ENCODE data around the gene TIMELESS.
"Not testable (repeated sequence)": the region's sequence is repeated elsewhere in the genome, so short reads cannot be mapped to it uniquely, and the experiment has no call there.

TIMELESS gene

GRCh38 chr12:56408799-56409417, 40.3 kb downstream of the TIMELESS start:
- POLR2A ChIA-PET (ENCODE audit: low non-redundant PET), result no interaction called here

DNA sequence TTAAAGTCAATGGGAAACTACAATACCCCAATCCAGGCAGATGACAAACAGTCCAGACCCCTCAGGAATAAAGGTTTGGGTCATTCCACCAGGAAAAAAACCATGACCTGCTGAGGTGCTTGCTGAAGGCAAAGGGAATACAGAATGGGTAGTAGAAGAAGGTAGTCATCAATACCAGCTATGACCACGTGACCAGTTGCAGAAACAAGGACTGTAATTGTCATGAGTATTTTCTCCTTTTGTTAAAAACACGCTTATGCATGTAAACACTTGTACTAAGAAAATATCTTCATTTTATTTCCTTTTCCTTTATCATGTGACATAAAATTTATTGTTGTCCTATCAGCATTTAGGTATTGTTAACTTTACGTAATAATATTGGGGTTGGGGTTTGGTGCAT, 45.0 kb downstream of the TIMELESS start:
- DNase-seq (ENCODE audit: low spot score); H3K27ac ChIP-seq; CTCF ChIA-PET; POLR2A ChIA-PET (ENCODE audit: low non-redundant PET): not testable (repeated sequence)

More at GRCh38 chr12:56408799-56409417, 40.3 kb downstream of the TIMELESS start:
- no peak for DNase-seq (ENCODE audit: low spot score)
- TF ChIP-seq CTCF (conservative IDR thresholded peaks at IDR 0.05; ENCODE audit: low read depth), result no peak
- CTCF ChIA-PET, result no interaction called here
- no peak overlapping the region for H3K27ac ChIP-seq

DNA sequence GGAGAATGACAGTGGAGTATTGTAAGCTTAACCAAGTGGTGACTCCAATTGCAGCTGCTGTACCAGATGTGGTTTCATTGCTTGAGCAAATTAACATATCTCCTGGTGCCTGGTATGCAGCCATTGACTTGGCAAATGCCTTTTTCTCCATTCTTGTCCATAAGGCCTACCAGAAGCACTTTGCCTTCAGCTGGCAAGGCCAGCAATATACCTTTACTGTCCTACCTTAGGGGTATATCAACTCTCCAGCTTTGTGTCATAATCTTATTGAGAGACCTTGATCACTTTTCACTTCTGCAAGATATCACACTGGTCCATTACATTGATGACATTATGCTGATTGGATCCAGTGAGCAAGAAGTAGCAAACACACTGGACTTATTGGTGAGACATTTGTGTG, 47.6 kb downstream of the TIMELESS start:
- POLR2A ChIA-PET (ENCODE audit: low non-redundant PET); CTCF ChIA-PET; H3K27ac ChIP-seq; DNase-seq (ENCODE audit: low spot score): not testable (repeated sequence)

- DNase-seq (ENCODE audit: low spot score); POLR2A ChIA-PET (ENCODE audit: low non-redundant PET); H3K27ac ChIP-seq; CTCF ChIA-PET: not testable (repeated sequence)
These were observed 48.1 kb downstream of the TIMELESS start for GRCh38 chr12:56401125-56401524.

DNA sequence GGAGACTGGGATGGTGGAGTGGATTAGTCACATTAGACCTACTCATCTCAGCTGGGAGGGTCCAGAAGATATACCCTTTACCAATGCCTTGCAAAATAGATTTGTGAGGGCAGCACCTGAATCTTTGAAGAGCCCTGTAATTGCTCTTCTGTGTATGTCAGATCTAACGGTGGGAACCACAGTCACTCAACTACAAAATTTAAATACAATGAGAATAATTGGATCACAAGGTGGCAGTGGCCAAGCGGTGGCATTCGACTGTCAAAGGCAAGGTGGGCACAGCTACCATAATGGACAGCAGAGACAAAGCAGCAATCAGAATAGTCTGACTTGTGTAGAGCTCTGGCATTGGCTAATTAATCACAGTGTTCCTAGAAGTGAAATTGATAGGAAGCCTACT, 49.8 kb downstream of the TIMELESS start:
- H3K27ac ChIP-seq; POLR2A ChIA-PET (ENCODE audit: low non-redundant PET): not testable (repeated sequence)
- CTCF ChIA-PET, result interaction anchor here (0.6 kb wide), 1 partner anchor 225 kb away, joined by 3 read pairs; no protein-coding TSS in a partner anchor

DNA sequence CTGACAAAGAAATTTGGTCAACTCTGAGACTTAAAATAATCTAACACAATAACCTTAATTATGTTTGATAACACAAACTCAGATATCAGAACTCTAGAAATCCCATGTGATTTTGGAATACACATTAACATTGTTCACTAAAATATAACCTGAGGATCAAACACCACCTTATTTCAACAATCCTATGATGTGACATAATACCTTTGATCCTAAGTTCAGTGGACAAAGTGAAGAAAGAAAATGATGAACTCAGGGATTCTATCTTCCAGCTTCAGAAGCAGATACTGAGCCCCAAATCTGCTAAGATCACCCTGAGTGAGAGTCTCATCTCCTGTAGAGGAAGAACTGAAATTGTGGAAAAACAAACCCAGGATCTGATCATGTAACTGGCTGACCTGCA, 50.9 kb downstream of the TIMELESS start:
- no peak for DNase-seq (ENCODE audit: low spot score)
- TF ChIP-seq CTCF (conservative IDR thresholded peaks at IDR 0.05; ENCODE audit: low read depth), result no peak
- POLR2A ChIA-PET (ENCODE audit: low non-redundant PET), result no interaction called here
- H3K27ac ChIP-seq, result no peak overlapping the region
- CTCF ChIA-PET, result interaction anchor here (0.8 kb wide), 1 partner anchor 215 kb away, joined by 3 read pairs; no protein-coding TSS in a partner anchor

More for the DNA sequence above, 49.8 kb downstream of the TIMELESS start:
- DNase-seq (ENCODE audit: low spot score), result not testable (repeated sequence)

DNA sequence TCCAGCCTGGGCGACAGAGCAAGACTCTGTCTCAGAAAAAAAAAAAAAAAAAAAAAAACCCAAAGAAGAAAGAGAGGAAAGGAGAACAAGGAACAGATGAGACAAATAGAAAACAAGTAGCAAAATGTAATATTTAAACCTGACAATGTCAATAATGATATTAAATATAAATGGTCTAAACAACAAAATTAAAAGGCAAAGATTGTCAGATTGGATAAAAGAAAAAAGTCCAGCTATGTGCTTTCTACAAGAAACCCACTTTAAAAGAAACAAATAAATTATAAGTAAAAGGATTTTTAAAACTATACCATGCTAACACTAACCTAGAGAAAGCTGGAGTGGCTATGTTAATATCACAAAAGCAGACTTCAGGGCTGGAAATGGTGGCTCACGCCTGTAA, 56.9 kb downstream of the TIMELESS start:
- H3K27ac ChIP-seq, result no peak overlapping the region
- ChIA-PET CTCF (interaction anchor here (0.6 kb wide), 2 partner anchors 13 to 122 kb away, joined by 3 to 7 read pairs; no protein-coding TSS in a partner anchor), POLR2A (ENCODE audit: low non-redundant PET) (no interaction called here)

GRCh38 chr12:56391721-56392120, 57.5 kb downstream of the TIMELESS start:
- ChIA-PET CTCF (no interaction called here), POLR2A (ENCODE audit: low non-redundant PET) (no interaction called here)
- no peak for TF ChIP-seq CTCF (conservative IDR thresholded peaks at IDR 0.05; ENCODE audit: low read depth)
- H3K27ac ChIP-seq, result no peak overlapping the region
- DNase-seq (ENCODE audit: low spot score), result no peak

More for the DNA sequence above, 56.9 kb downstream of the TIMELESS start:
- TF ChIP-seq CTCF (conservative IDR thresholded peaks at IDR 0.05; ENCODE audit: low read depth), result no peak
- no peak for DNase-seq (ENCODE audit: low spot score)

DNA sequence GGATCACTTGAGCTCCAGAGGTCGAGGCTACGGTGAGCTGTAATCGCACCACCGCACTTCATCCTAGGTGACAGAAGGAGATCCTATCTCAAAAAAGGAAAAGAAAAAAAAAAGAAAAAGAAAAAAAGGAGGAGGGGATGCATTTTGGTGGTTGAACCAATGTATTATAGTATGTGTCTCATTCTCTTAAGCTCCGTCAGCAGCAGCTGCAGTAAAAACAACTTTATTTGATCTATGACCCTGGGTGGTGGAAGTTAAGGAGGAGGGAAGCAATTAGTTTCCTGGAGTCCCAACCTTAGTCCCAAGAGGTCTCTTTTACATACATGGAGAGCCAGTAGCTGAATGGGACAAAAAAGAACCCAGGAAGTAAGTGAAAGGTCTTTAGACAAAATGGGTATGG, 59.8 kb downstream of the TIMELESS start:
- ChIA-PET POLR2A (ENCODE audit: low non-redundant PET) (interaction anchor here (0.5 kb wide), 1 partner anchor 76 kb away, joined by 3 read pairs; no protein-coding TSS in a partner anchor), CTCF (interaction anchor here (0.6 kb wide), 1 partner anchor 12 kb away, joined by 4 read pairs; no protein-coding TSS in a partner anchor)
- TF ChIP-seq CTCF (conservative IDR thresholded peaks at IDR 0.05; ENCODE audit: low read depth), result no peak

More for the DNA sequence above, 59.8 kb downstream of the TIMELESS start:
- no peak overlapping the region for H3K27ac ChIP-seq
- no peak for DNase-seq (ENCODE audit: low spot score)
